ENCODE results near the gene ARMH2. TPM values are rescaled to one million over a fixed set of nuclear protein-coding genes. Genes with fewer than 3 reads are reported as not detected.

Gene ARMH2
- total and polyA plus RNA-seq, 2 donors (not counting 3 experiments of a cell fraction or from before 2014, with no cell fraction given), result not detected

- no peak for TF ChIP-seq FOS (IDR thresholded peaks at IDR 0.05; ENCODE audit: borderline replicate concordance, insufficient read depth, low read length)
- no peak for TF ChIP-seq POLR2AphosphoS5 (IDR thresholded peaks at IDR 0.05; ENCODE audit: insufficient read depth, low read depth, low read length)
- TF ChIP-seq MYC (IDR thresholded peaks at IDR 0.05; ENCODE audit: low read depth, low read length), result no peak
- TF ChIP-seq EZH2 (IDR thresholded peaks at IDR 0.05; ENCODE audit: borderline replicate concordance, low read depth, low read length, severe bottlenecking), result no peak
- no peak for TF ChIP-seq GATA2 (IDR thresholded peaks at IDR 0.05; ENCODE audit: insufficient read depth, insufficient read length, low read depth, low read length)
- no peak for TF ChIP-seq POLR2A (IDR thresholded peaks at IDR 0.05; ENCODE audit: low read depth, low read length)
- no peak for TF ChIP-seq JUN (IDR thresholded peaks at IDR 0.05; ENCODE audit: borderline replicate concordance, insufficient read depth, insufficient read length, low read depth)
- TF ChIP-seq, protein P1, sequence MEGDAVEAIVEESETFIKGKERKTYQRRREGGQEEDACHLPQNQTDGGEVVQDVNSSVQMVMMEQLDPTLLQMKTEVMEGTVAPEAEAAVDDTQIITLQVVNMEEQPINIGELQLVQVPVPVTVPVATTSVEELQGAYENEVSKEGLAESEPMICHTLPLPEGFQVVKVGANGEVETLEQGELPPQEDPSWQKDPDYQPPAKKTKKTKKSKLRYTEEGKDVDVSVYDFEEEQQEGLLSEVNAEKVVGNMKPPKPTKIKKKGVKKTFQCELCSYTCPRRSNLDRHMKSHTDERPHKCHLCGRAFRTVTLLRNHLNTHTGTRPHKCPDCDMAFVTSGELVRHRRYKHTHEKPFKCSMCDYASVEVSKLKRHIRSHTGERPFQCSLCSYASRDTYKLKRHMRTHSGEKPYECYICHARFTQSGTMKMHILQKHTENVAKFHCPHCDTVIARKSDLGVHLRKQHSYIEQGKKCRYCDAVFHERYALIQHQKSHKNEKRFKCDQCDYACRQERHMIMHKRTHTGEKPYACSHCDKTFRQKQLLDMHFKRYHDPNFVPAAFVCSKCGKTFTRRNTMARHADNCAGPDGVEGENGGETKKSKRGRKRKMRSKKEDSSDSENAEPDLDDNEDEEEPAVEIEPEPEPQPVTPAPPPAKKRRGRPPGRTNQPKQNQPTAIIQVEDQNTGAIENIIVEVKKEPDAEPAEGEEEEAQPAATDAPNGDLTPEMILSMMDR (IDR thresholded peaks at IDR 0.05; ENCODE audit: extremely low read depth in 1 of 2, insufficient read depth in 1 of 2, low read depth in 1 of 2, low read length in 2 of 2), result no peak
- TF ChIP-seq, protein P2, sequence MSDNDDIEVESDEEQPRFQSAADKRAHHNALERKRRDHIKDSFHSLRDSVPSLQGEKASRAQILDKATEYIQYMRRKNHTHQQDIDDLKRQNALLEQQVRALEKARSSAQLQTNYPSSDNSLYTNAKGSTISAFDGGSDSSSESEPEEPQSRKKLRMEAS (IDR thresholded peaks at IDR 0.05; ENCODE audit: insufficient read depth, insufficient read length), result no peak
- POLR2A ChIA-PET, result no interaction called here
- Histone ChIP-seq H3K9me1 (replicated peaks; ENCODE audit: control insufficient read depth, extremely low read depth, insufficient read depth, low read length) (no peaks in the 10 kb centered on the region), H4K20me1 (replicated peaks; ENCODE audit: control insufficient read depth, extremely low read depth, insufficient read depth, low read length) (no peaks in the 10 kb centered on the region), H3K9ac (replicated peaks; ENCODE audit: extremely low read depth, insufficient read depth, low read length) (no peak overlapping the region), H3K9me3 (replicated peaks; ENCODE audit: control insufficient read depth, insufficient read depth, low read length) (no peaks in the 10 kb centered on the region), H3K4me1 (ENCODE audit: control insufficient read depth, extremely low read depth, insufficient read depth, low read length) (no peaks in the 10 kb centered on the region), H3K4me2 (ENCODE audit: insufficient read depth, low read length) (no peak overlapping the region), H3K4me3 (replicated peaks in 1 of 3; ENCODE audit: insufficient read depth in 1 of 3, low read depth in 1 of 3, low read length in 3 of 3) (no peak overlapping the region), H3K27me3 (ENCODE audit: control insufficient read depth in 2 of 2, insufficient read depth in 2 of 2, low read length in 2 of 2) (peaks cover 0 to 2% of the 10 kb centered on the region in 2 experiments), H2AFZ (ENCODE audit: low read depth, low read length) (no peak overlapping the region), H3K79me2 (ENCODE audit: control insufficient read depth, insufficient read depth, low read length) (no peaks in the 10 kb centered on the region), H3K27ac (ENCODE audit: insufficient read depth, low read depth, low read length) (no peak overlapping the region), H3K36me3 (ENCODE audit: control insufficient read depth in 2 of 2, extremely low read depth in 1 of 2, insufficient read depth in 2 of 2, low read length in 2 of 2) (no peaks in the 10 kb centered on the region)
- dilution Hi-C loops (cut with MboI; ENCODE audit: extremely low pct_ligation_motif_present, low sequenced_read_pairs) (no loop called here), intact Hi-C loops (cut with micrococcal nuclease) (no loop called here)
- CTCF ChIA-PET, result no interaction called here
- BruUV-seq (replicated peaks), result no TSS peak
- FAIRE-seq (no peak), DNase-seq (ENCODE audit: low read depth, low spot score) (no peak)
Observed at GRCh38 chr6:24832794-24833193, 34.1 kb upstream of the ARMH2 start.
